ENCODE measurements around the gene ENOX2.

Gene ENOX2

DNA sequence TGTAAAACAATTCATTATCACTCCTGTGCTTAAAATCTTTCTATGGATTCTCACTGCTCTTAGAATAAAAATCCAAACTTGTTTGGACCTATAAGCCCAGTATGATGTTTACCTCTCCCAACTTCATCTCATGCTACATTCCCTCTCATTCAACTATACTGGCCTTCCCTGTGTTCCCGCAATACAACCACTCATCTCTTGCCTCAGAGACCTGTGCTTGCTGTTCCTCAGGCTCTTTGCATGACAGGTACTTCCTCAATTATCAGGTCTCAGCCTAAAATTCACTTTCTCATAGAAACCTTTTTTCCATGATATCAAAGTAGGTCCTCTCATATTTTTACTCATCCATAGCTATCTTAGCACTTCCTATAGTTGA lies 71.7 kb downstream of the ENOX2 start:
- TF ChIP-seq ZNF565 (CRISPR knock-in tag; conservative IDR thresholded peaks at IDR 0.05; ENCODE audit: low read depth) (no peak), CSDC2 (CRISPR knock-in tag; IDR thresholded peaks at IDR 0.05) (no peak), RARB (CRISPR knock-in tag; IDR thresholded peaks at IDR 0.05) (no peak)
- TF ChIP-seq, protein P1, sequence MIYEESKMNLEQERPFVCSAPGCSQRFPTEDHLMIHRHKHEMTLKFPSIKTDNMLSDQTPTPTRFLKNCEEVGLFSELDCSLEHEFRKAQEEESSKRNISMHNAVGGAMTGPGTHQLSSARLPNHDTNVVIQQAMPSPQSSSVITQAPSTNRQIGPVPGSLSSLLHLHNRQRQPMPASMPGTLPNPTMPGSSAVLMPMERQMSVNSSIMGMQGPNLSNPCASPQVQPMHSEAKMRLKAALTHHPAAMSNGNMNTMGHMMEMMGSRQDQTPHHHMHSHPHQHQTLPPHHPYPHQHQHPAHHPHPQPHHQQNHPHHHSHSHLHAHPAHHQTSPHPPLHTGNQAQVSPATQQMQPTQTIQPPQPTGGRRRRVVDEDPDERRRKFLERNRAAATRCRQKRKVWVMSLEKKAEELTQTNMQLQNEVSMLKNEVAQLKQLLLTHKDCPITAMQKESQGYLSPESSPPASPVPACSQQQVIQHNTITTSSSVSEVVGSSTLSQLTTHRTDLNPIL (CRISPR knock-in tag; IDR thresholded peaks at IDR 0.05; ENCODE audit: low read depth) = no peak
- ATAC-seq = no peak

DNA sequence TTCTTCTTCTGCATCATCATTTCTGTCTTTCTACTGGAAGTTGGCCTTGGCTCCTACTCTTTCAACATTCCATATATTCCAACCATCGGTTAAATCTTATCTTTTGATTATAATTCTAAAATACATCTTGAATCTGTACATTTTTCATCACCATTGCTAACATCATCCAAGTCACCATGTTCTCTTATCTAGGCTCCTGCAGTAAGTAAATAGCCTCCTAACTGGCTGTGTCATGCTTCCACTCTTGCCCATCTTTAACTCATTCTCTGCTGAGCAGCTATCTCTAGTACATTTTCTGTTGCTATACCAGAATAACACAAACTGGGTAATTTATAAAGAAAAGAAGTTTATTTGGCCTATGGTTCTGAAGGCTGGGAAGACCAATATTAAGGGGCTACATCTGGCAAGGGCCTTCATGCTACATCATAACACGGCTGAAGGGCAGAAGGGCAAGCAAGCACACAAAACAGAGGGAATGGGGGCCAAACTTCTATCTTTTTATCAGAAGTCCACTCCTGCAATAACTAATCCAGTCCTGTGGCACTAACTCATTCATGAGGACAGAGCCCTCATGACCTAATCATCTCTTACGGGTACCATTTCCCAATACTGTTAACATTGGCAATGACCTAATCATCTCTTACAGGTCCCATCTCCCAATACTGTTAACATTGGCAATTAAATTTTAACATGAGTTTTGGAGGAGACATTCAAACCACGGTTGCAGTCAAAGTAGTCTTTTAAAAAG lies 72.2 kb downstream of the ENOX2 start:
- ATAC-seq = no peak

DNA sequence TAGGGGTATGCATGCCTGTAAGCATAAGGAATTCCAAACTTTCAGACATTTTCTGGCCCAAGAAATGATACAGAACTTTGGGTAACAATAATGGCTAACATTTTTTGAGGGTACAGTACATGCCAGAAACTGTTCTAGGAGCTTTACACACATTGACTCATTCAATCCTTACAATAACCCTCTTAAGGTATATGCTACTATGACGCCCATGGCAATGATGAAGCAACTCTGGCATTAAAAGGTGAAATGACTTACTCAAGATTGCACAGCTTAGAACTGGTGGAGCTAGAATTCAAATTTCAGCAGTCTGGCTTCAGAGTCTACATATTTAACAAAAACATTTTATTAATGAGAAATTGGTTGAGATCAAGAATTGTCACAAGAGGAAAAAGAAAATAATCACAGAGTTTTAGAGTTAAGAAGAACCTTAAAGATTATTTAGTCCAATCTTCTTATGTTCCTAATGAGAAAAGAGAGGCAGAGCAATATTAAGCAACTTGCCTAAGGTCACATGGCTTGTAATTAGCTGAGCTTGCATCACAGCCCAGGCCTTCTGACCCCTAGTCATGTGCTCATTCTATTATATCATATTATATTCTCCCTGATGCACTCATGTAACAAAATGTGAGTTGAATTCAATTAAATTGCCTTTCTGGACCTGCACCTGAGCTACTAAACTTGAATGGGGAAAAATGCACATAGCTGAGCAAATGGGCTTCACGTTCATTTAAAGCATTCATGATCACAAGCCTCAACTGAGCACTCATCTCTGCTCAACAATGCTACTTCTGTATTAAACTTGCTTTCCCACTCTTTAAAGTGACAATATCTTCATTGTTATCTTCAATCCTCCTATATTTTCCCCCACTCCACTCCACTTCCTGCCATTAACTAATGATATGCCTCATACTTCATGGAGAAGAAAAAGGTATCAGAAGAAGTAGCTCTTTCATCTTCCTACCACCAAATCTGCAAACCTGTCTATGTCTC lies 73.2 kb downstream of the ENOX2 start:
- ATAC-seq = no peak
- no peak for TF ChIP-seq ZNF70 (CRISPR knock-in tag; IDR thresholded peaks at IDR 0.05)
- TF ChIP-seq ARNTL (CRISPR knock-in tag; IDR thresholded peaks at IDR 0.05; ENCODE audit: borderline replicate concordance, low read depth) = no peak
- no peak for TF ChIP-seq ZFP3 (CRISPR knock-in tag; IDR thresholded peaks at IDR 0.05)
- TF ChIP-seq OSR1 (CRISPR knock-in tag; IDR thresholded peaks at IDR 0.05) = no peak
- TF ChIP-seq, protein P2, sequence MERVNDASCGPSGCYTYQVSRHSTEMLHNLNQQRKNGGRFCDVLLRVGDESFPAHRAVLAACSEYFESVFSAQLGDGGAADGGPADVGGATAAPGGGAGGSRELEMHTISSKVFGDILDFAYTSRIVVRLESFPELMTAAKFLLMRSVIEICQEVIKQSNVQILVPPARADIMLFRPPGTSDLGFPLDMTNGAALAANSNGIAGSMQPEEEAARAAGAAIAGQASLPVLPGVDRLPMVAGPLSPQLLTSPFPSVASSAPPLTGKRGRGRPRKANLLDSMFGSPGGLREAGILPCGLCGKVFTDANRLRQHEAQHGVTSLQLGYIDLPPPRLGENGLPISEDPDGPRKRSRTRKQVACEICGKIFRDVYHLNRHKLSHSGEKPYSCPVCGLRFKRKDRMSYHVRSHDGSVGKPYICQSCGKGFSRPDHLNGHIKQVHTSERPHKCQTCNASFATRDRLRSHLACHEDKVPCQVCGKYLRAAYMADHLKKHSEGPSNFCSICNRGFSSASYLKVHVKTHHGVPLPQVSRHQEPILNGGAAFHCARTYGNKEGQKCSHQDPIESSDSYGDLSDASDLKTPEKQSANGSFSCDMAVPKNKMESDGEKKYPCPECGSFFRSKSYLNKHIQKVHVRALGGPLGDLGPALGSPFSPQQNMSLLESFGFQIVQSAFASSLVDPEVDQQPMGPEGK (CRISPR knock-in tag; IDR thresholded peaks at IDR 0.05; ENCODE audit: borderline replicate concordance) = no peak
- TF ChIP-seq TOX (CRISPR knock-in tag; IDR thresholded peaks at IDR 0.05; ENCODE audit: borderline replicate concordance) = no peak
- no peak for TF ChIP-seq ZNF565 (CRISPR knock-in tag; conservative IDR thresholded peaks at IDR 0.05; ENCODE audit: low read depth)
- no peak for TF ChIP-seq ESRRG (CRISPR knock-in tag; IDR thresholded peaks at IDR 0.05)
- TF ChIP-seq ZC3H10 (CRISPR knock-in tag; IDR thresholded peaks at IDR 0.05) = no peak
- no peak for TF ChIP-seq ISL1 (CRISPR knock-in tag; IDR thresholded peaks at IDR 0.05)
- TF ChIP-seq, protein P3, sequence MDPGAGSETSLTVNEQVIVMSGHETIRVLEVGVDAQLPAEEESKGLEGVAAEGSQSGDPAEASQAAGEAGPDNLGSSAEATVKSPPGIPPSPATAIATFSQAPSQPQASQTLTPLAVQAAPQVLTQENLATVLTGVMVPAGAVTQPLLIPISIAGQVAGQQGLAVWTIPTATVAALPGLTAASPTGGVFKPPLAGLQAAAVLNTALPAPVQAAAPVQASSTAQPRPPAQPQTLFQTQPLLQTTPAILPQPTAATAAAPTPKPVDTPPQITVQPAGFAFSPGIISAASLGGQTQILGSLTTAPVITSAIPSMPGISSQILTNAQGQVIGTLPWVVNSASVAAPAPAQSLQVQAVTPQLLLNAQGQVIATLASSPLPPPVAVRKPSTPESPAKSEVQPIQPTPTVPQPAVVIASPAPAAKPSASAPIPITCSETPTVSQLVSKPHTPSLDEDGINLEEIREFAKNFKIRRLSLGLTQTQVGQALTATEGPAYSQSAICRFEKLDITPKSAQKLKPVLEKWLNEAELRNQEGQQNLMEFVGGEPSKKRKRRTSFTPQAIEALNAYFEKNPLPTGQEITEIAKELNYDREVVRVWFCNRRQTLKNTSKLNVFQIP (CRISPR knock-in tag; IDR thresholded peaks at IDR 0.05; ENCODE audit: borderline replicate concordance, low read depth) = no peak
- TF ChIP-seq GLIS3 (CRISPR knock-in tag; IDR thresholded peaks at IDR 0.05) = no peak
- TF ChIP-seq, protein P4, sequence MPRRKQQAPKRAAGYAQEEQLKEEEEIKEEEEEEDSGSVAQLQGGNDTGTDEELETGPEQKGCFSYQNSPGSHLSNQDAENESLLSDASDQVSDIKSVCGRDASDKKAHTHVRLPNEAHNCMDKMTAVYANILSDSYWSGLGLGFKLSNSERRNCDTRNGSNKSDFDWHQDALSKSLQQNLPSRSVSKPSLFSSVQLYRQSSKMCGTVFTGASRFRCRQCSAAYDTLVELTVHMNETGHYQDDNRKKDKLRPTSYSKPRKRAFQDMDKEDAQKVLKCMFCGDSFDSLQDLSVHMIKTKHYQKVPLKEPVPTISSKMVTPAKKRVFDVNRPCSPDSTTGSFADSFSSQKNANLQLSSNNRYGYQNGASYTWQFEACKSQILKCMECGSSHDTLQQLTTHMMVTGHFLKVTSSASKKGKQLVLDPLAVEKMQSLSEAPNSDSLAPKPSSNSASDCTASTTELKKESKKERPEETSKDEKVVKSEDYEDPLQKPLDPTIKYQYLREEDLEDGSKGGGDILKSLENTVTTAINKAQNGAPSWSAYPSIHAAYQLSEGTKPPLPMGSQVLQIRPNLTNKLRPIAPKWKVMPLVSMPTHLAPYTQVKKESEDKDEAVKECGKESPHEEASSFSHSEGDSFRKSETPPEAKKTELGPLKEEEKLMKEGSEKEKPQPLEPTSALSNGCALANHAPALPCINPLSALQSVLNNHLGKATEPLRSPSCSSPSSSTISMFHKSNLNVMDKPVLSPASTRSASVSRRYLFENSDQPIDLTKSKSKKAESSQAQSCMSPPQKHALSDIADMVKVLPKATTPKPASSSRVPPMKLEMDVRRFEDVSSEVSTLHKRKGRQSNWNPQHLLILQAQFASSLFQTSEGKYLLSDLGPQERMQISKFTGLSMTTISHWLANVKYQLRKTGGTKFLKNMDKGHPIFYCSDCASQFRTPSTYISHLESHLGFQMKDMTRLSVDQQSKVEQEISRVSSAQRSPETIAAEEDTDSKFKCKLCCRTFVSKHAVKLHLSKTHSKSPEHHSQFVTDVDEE (CRISPR knock-in tag; IDR thresholded peaks at IDR 0.05) = no peak

More for the DNA sequence above, 72.2 kb downstream of the ENOX2 start:
- TF ChIP-seq ARNTL (CRISPR knock-in tag; IDR thresholded peaks at IDR 0.05; ENCODE audit: borderline replicate concordance, low read depth) (no peak), ZC3H10 (CRISPR knock-in tag; IDR thresholded peaks at IDR 0.05) (no peak), ZNF565 (CRISPR knock-in tag; conservative IDR thresholded peaks at IDR 0.05; ENCODE audit: low read depth) (no peak), ZNF8 (CRISPR knock-in tag; IDR thresholded peaks at IDR 0.05) (no peak)

DNA sequence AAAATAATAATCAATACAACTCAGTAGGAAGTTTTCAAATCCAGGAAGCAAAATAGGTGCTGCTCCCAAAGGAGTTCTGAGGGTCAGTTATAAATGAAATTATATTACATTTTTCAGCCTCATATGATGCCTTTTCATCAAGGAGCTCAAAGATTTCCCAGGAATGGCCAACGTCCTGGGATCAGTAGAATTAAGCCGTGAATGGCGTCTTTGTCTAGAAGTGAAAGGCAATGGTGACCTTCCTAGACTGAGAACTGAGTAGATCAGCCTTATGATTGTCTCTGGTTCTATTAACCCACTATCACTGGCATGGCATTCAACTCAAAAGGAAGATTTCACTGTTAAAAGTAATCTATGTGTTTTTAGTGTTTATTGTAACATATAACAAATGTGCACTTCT lies 74.4 kb downstream of the ENOX2 start:
- ATAC-seq = no peak
- TF ChIP-seq, protein P1 (CRISPR knock-in tag; IDR thresholded peaks at IDR 0.05; ENCODE audit: low read depth) = no peak
- no peak for TF ChIP-seq TOX (CRISPR knock-in tag; IDR thresholded peaks at IDR 0.05; ENCODE audit: borderline replicate concordance)
- no peak for TF ChIP-seq RARB (CRISPR knock-in tag; IDR thresholded peaks at IDR 0.05)
- TF ChIP-seq PPARA (CRISPR knock-in tag; IDR thresholded peaks at IDR 0.05; ENCODE audit: borderline replicate concordance) = no peak
- TF ChIP-seq, protein P4 (CRISPR knock-in tag; IDR thresholded peaks at IDR 0.05) = no peak
- no peak for TF ChIP-seq CSDC2 (CRISPR knock-in tag; IDR thresholded peaks at IDR 0.05)
- no peak for TF ChIP-seq GLIS3 (CRISPR knock-in tag; IDR thresholded peaks at IDR 0.05)
- no peak for TF ChIP-seq ZC3H10 (CRISPR knock-in tag; IDR thresholded peaks at IDR 0.05)
- no peak for TF ChIP-seq ZFP30 (CRISPR knock-in tag; IDR thresholded peaks at IDR 0.05)
- no peak for TF ChIP-seq ZNF70 (CRISPR knock-in tag; IDR thresholded peaks at IDR 0.05)
- no peak for TF ChIP-seq TCF4 (CRISPR knock-in tag; IDR thresholded peaks at IDR 0.05; ENCODE audit: borderline replicate concordance)
- TF ChIP-seq OSR1 (CRISPR knock-in tag; IDR thresholded peaks at IDR 0.05) = no peak

All from SK-N-SH treated with all-trans-retinoic acid at 6 μM for 48 hours (cell line).